Vagina (tissue), 2 donors: ENCODE measurements around the gene F3. TPM values are rescaled to one million over a fixed set of nuclear protein-coding genes. Genes with fewer than 3 reads are reported as not detected.
A peak's percentile ranks its signal among the peaks of the same experiment; 100 is the strongest.

Experiments
- DNase-seq, 2 donors: peaks; one replicate each; pipeline ENCODE4 v3.0.0-alpha.2; 2017; ENCODE audit errors: extremely low spot score in 2 of 2
- H3K27ac ChIP-seq: fragments of 200-600 bp; sonication (generic); one replicate; pipeline ENCODE4 v1.5.1; 2019
- H3K27me3 ChIP-seq: fragments of 200-600 bp; sonication (generic); one replicate; pipeline ENCODE4 v1.5.1; 2019
- H3K36me3 ChIP-seq, 2 donors: fragments of 200-600 bp; sonication (generic); one replicate each; pipeline ENCODE4 v1.5.1; 2017 to 2019
- H3K4me1 ChIP-seq: fragments of 200-600 bp; sonication (generic); one replicate; pipeline ENCODE4 v1.5.1; 2019
- H3K4me3 ChIP-seq, 2 donors: fragments of 200-600 bp; sonication (generic); 1 replicate in 1 of 2; 2 replicates in 1 of 2; pipeline ENCODE4 v1.5.1; 2016 to 2019
- H3K9me3 ChIP-seq: fragments of 200-600 bp; sonication (generic); one replicate; pipeline ENCODE4 v1.5.1; 2019
- POLR2A ChIP-seq, 2 donors: fragments of 450-650 bp; IDR thresholded peaks; one replicate each; pipeline ENCODE4 v1.6.1; 2017; ENCODE audit warnings: antibody characterized with exemption in 2 of 2, mild to moderate bottlenecking in 2 of 2, moderate library complexity in 2 of 2
- POLR2AphosphoS5 ChIP-seq, 2 donors: sonication (generic); formaldehyde crosslinking; IDR thresholded peaks; one replicate each; pipeline ENCODE4 v1.9.0; 2017; ENCODE audit warnings: antibody characterized with exemption in 2 of 2, mild to moderate bottlenecking in 2 of 2, low read depth in 1 of 2; ENCODE audit not compliant: insufficient read depth in 1 of 2
- intact Hi-C: fragments of 100-400 bp; cut with DNase I; formaldehyde crosslinking; loops from one replicate; pipeline ENCODE4 v1.15.1; 2023
- total RNA-seq: library from RNA; depleted of rRNA; stranded (reverse); fragments of >200 nt; gene quantifications from one replicate; pipeline ENCODE4 v1.2.3, GENCODE V29; 2016
- TF ChIP-seq, protein P1 (sequence below), 3 experiments: fragments of 450-650 bp in 2 of 3; fragments of 200-600 bp in 1 of 3; sonication (generic) in 1 of 3; IDR thresholded peaks; one replicate each; pipeline ENCODE4 v1.5.1; 2017 to 2019; ENCODE audit warnings: antibody characterized with exemption in 3 of 3, mild to moderate bottlenecking in 2 of 3, moderate library complexity in 2 of 3

F3 gene
- total RNA-seq, 1 donor from 2014 or later = 63.6 TPM

- TF ChIP-seq POLR2AphosphoS5 (IDR thresholded peaks at IDR 0.05; ENCODE audit: insufficient read depth in 1 of 2, low read depth in 1 of 2) = no peak
- TF ChIP-seq, protein P1, sequence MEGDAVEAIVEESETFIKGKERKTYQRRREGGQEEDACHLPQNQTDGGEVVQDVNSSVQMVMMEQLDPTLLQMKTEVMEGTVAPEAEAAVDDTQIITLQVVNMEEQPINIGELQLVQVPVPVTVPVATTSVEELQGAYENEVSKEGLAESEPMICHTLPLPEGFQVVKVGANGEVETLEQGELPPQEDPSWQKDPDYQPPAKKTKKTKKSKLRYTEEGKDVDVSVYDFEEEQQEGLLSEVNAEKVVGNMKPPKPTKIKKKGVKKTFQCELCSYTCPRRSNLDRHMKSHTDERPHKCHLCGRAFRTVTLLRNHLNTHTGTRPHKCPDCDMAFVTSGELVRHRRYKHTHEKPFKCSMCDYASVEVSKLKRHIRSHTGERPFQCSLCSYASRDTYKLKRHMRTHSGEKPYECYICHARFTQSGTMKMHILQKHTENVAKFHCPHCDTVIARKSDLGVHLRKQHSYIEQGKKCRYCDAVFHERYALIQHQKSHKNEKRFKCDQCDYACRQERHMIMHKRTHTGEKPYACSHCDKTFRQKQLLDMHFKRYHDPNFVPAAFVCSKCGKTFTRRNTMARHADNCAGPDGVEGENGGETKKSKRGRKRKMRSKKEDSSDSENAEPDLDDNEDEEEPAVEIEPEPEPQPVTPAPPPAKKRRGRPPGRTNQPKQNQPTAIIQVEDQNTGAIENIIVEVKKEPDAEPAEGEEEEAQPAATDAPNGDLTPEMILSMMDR (IDR thresholded peaks at IDR 0.05) = no peak
- no peak for TF ChIP-seq POLR2A (IDR thresholded peaks at IDR 0.05)
- Histone ChIP-seq H3K4me3 (no peak overlapping the region), H3K36me3 (peaks cover 0 to 28% of the 10 kb centered on the region in 2 donors), H3K4me1 (peaks cover 10% of the 10 kb centered on the region), H3K9me3 (no peaks in the 10 kb centered on the region), H3K27me3 (no peaks in the 10 kb centered on the region), H3K27ac (no peak overlapping the region)
- intact Hi-C loops = no loop called here
- no peak for DNase-seq
Measured at GRCh38 chr1:94528299-94528698, 13.3 kb downstream of the F3 start.

DNA sequence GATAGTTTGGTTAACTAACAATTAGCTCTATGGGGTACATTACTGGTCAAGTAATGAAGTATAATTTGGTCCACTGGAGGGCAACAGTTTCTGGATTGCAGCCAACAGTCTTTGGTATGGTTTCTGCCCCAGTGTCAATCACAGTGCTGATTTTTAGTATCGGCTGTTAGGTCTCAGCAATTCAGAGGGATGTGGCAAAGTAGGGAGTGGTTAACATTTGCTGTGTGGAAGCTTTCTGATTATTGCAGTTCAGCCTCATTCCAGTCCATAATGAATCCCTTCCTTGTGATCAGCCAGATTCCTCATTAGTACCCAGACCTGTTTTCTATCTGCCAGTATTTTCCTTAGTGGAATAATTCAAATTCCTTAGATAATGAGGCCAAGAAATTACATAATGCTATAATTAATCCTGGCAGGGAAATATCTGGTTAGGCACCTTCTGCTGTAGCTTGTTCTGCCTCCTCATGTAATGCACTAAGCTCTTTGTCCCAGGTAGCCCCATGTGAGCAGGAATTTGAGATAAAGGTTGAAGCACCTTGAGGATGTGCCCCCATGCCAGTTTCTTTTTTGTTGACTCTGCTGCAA is 14.0 kb downstream of the F3 start:
- no peak overlapping the region for H3K4me3 ChIP-seq
- H3K4me1 ChIP-seq = peaks cover 10% of the 10 kb centered on the region
- DNase-seq = no peak
- H3K36me3 ChIP-seq = peaks cover 0 to 20% of the 10 kb centered on the region in 2 donors
- no peak overlapping the region for H3K27ac ChIP-seq
- H3K27me3 ChIP-seq = no peaks in the 10 kb centered on the region
- intact Hi-C loops = no loop called here
- TF ChIP-seq, protein P1 (IDR thresholded peaks at IDR 0.05) = no peak
- TF ChIP-seq POLR2AphosphoS5 (IDR thresholded peaks at IDR 0.05; ENCODE audit: insufficient read depth in 1 of 2, low read depth in 1 of 2) = no peak
- no peak for TF ChIP-seq POLR2A (IDR thresholded peaks at IDR 0.05)
- H3K9me3 ChIP-seq = no peaks in the 10 kb centered on the region

DNA sequence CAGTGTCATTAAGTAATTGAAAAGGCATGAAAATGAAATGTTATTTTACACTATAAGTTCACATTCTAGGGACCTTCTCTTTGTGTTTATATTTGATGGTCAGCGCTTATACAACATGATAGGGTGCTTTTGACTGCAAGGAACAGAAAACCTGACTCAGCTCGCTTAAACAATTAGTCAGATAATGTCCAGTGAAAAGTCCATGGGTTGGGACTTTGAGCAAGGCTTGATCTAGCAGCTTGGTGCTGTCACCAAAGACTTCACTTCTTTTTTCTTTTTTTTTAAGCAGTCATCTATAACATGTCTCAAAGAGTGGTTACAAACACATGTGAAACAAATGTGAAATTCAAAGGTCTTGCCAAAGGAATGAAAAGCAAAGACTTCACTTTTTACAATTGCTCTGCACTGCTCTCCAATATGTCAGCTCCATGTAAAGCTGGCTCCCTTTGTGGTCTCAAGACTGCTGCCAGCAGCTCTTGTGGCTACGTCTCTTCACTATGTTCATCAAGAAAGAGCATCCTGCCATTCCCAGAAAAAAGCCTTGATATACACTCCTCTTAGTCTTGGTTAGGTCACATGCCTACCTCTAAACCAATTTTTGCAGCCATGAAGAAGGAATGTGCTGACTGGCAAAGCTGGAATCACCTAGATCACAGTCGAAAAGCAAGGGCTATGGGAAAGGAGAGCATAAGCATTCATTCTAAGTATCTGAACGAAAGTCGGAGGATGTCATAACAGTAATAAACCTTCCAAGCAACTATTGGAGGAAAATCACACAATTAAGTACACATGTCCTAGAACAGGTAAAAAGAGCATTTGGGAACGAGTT is 15.2 kb downstream of the F3 start:
- Histone ChIP-seq H3K9me3 (no peaks in the 10 kb centered on the region), H3K27me3 (no peaks in the 10 kb centered on the region), H3K36me3 (peaks cover 0 to 15% of the 10 kb centered on the region in 2 donors), H3K4me1 (peaks cover 10% of the 10 kb centered on the region), H3K27ac (no peak overlapping the region), H3K4me3 (no peak overlapping the region)
- intact Hi-C loops = no loop called here
- no peak for DNase-seq
- TF ChIP-seq POLR2A (IDR thresholded peaks at IDR 0.05) (no peak), POLR2AphosphoS5 (IDR thresholded peaks at IDR 0.05; ENCODE audit: insufficient read depth in 1 of 2, low read depth in 1 of 2) (no peak)
- TF ChIP-seq, protein P1 (IDR thresholded peaks at IDR 0.05) = no peak

DNA sequence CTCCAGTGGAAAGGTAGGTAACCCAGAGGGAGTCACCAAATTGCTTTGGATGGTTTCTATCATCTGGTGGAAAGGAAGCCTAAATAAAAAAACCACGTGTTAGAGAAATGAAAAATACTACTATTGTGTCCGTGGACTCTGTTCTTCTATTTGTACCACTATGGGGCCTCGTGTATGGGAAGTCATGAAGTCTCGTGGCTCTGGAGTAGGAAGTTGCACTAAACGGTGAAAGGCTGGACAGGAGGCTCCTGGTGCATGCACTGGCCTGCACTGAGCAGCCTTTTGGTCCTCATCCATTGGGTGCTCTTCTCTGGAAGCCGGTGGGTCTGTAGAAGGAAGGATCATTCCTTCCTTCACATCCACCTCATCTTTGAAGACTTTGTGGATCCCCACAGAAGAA is 17.0 kb downstream of the F3 start:
- H3K4me1 ChIP-seq = peaks cover 10% of the 10 kb centered on the region
- H3K4me3 ChIP-seq = no peak overlapping the region
- intact Hi-C loops = no loop called here
- no peaks in the 10 kb centered on the region for H3K9me3 ChIP-seq
- no peaks in the 10 kb centered on the region for H3K27me3 ChIP-seq
- H3K27ac ChIP-seq = no peak overlapping the region
- H3K36me3 ChIP-seq = peaks cover 0 to 2% of the 10 kb centered on the region in 2 donors
- DNase-seq = no peak
- TF ChIP-seq POLR2A (IDR thresholded peaks at IDR 0.05) = no peak
- TF ChIP-seq, protein P1 (IDR thresholded peaks at IDR 0.05) = no peak
- TF ChIP-seq POLR2AphosphoS5 (IDR thresholded peaks at IDR 0.05; ENCODE audit: insufficient read depth in 1 of 2, low read depth in 1 of 2) = no peak

- Histone ChIP-seq H3K36me3 (peaks cover 0 to 8% of the 10 kb centered on the region in 2 donors), H3K27me3 (no peaks in the 10 kb centered on the region), H3K4me1 (peaks cover under 1% of the 10 kb centered on the region), H3K4me3 (no peak overlapping the region), H3K27ac (no peak overlapping the region), H3K9me3 (no peaks in the 10 kb centered on the region)
- intact Hi-C loops = no loop called here
- no peak for DNase-seq
- no peak for TF ChIP-seq POLR2A (IDR thresholded peaks at IDR 0.05)
- TF ChIP-seq, protein P1 (IDR thresholded peaks at IDR 0.05) = peak in 1 of 3 experiments; percentile 17
- TF ChIP-seq POLR2AphosphoS5 (IDR thresholded peaks at IDR 0.05; ENCODE audit: insufficient read depth in 1 of 2, low read depth in 1 of 2) = no peak
Measured at GRCh38 chr1:94522304-94522703, 19.3 kb downstream of the F3 start.
